ENCODE data around the gene FSTL3. TPM values are rescaled to one million over a fixed set of nuclear protein-coding genes. Genes with fewer than 3 reads are reported as not detected.

FSTL3 gene
- total and polyA plus RNA-seq, 2 of the 13 experiments (the other 11 are each of a cell fraction or from before 2014, with no cell fraction given), result 13.5 to 15.6 TPM

DNA sequence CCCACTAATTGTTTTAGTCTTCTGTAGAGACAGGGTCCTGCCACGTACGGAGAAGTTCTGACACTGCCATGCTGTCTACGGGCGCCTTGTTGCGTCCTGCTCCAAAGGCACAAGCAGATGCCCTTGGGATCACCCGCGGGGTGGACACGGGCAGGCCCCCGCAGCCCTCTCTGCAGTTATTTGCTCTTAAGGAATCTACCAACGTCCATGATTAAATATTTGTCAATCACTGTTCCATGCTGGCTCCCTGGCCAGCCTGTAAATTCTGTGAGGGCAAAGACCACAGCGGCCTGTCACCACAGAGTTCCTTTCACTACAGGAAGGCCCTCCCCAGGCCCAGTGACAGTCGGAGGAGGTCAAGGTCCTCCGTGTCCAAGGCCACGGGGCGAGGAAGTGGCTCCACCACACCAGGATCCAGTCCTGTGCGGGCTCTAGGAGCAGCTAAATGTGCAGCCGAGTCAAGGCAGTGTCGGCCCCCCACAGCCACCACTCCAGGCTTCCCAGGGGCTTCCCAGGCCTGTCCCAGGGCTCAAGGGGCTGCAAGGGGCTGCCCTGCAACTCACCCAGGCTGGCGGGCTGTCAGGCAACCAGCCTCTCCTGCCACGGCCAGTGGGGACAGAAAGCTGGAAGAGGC is 15.3 kb upstream of the FSTL3 start (continued):
- peak; percentile 86; the same call in 2 of the 3 replicates for TF ChIP-seq MXI1 (IDR thresholded peaks at IDR 0.05; ENCODE audit: borderline replicate concordance, low read depth, low read length)
- TF ChIP-seq DR1 (CRISPR knock-in tag; IDR thresholded peaks at IDR 0.05), result peak; percentile 54
- TF ChIP-seq ZNF460 (CRISPR knock-in tag; IDR thresholded peaks at IDR 0.05; ENCODE audit: borderline replicate concordance), result no peak
- peak; percentile 74 for TF ChIP-seq ZNF264 (CRISPR knock-in tag; IDR thresholded peaks at IDR 0.05)
- TF ChIP-seq, protein P1, sequence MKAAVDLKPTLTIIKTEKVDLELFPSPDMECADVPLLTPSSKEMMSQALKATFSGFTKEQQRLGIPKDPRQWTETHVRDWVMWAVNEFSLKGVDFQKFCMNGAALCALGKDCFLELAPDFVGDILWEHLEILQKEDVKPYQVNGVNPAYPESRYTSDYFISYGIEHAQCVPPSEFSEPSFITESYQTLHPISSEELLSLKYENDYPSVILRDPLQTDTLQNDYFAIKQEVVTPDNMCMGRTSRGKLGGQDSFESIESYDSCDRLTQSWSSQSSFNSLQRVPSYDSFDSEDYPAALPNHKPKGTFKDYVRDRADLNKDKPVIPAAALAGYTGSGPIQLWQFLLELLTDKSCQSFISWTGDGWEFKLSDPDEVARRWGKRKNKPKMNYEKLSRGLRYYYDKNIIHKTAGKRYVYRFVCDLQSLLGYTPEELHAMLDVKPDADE (CRISPR knock-in tag; IDR thresholded peaks at IDR 0.05), result no peak
- TF ChIP-seq ZNF256 (CRISPR knock-in tag; conservative IDR thresholded peaks at IDR 0.05), result no peak
- TF ChIP-seq HOXA5 (CRISPR knock-in tag; IDR thresholded peaks at IDR 0.05), result peak; percentile 90
- 0 out of 2 replicates have a peak, but pooled peaks have one; percentile 61 for TF ChIP-seq ZNF772 (CRISPR knock-in tag; IDR thresholded peaks at IDR 0.05)
- TF ChIP-seq ZSCAN31 (CRISPR knock-in tag; IDR thresholded peaks at IDR 0.05; ENCODE audit: low read depth), result peak; percentile 82; the same call in 1 of the 2 replicates
- no peak for TF ChIP-seq TMF1 (CRISPR knock-in tag; IDR thresholded peaks at IDR 0.05; ENCODE audit: low read depth)
- no peak; the same call in 1 of the 2 replicates for TF ChIP-seq KDM5A (IDR thresholded peaks at IDR 0.05; ENCODE audit: borderline replicate concordance, low read length)
- TF ChIP-seq ZNF780A (CRISPR knock-in tag; IDR thresholded peaks at IDR 0.05), result peak; percentile 51; the same call in 1 of the 2 replicates
- TF ChIP-seq MXD4 (CRISPR knock-in tag; IDR thresholded peaks at IDR 0.05), result peak; percentile 82
- TF ChIP-seq ZNF484 (CRISPR knock-in tag; IDR thresholded peaks at IDR 0.05; ENCODE audit: borderline replicate concordance, low read depth), result no peak
- no peak for TF ChIP-seq MBD4 (IDR thresholded peaks at IDR 0.05; ENCODE audit: borderline replicate concordance, low read length)
- TF ChIP-seq, protein P2, sequence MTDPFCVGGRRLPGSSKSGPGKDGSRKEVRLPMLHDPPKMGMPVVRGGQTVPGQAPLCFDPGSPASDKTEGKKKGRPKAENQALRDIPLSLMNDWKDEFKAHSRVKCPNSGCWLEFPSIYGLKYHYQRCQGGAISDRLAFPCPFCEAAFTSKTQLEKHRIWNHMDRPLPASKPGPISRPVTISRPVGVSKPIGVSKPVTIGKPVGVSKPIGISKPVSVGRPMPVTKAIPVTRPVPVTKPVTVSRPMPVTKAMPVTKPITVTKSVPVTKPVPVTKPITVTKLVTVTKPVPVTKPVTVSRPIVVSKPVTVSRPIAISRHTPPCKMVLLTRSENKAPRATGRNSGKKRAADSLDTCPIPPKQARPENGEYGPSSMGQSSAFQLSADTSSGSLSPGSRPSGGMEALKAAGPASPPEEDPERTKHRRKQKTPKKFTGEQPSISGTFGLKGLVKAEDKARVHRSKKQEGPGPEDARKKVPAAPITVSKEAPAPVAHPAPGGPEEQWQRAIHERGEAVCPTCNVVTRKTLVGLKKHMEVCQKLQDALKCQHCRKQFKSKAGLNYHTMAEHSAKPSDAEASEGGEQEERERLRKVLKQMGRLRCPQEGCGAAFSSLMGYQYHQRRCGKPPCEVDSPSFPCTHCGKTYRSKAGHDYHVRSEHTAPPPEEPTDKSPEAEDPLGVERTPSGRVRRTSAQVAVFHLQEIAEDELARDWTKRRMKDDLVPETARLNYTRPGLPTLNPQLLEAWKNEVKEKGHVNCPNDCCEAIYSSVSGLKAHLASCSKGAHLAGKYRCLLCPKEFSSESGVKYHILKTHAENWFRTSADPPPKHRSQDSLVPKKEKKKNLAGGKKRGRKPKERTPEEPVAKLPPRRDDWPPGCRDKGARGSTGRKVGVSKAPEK (CRISPR knock-in tag; IDR thresholded peaks at IDR 0.05; ENCODE audit: borderline replicate concordance), result 0 out of 2 replicates have a peak, but pooled peaks have one; percentile 38
- 0 out of 2 replicates have a peak, but pooled peaks have one; percentile 23 for TF ChIP-seq ZNF747 (CRISPR knock-in tag; IDR thresholded peaks at IDR 0.05; ENCODE audit: borderline replicate concordance)
- TF ChIP-seq ARNTL (CRISPR knock-in tag; IDR thresholded peaks at IDR 0.05), result no peak
- TF ChIP-seq, protein P3, sequence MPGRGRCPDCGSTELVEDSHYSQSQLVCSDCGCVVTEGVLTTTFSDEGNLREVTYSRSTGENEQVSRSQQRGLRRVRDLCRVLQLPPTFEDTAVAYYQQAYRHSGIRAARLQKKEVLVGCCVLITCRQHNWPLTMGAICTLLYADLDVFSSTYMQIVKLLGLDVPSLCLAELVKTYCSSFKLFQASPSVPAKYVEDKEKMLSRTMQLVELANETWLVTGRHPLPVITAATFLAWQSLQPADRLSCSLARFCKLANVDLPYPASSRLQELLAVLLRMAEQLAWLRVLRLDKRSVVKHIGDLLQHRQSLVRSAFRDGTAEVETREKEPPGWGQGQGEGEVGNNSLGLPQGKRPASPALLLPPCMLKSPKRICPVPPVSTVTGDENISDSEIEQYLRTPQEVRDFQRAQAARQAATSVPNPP (CRISPR knock-in tag; IDR thresholded peaks at IDR 0.05), result peak; percentile 46; the same call in 1 of the 2 replicates
- peak; percentile 92 for TF ChIP-seq MEIS2 (CRISPR knock-in tag; IDR thresholded peaks at IDR 0.05)
- TF ChIP-seq ZNF776 (CRISPR knock-in tag; IDR thresholded peaks at IDR 0.05), result no peak
- 0 out of 2 replicates have a peak, but pooled peaks have one; percentile 43 for TF ChIP-seq TBP (CRISPR knock-in tag; IDR thresholded peaks at IDR 0.05)
- TF ChIP-seq, protein P4, sequence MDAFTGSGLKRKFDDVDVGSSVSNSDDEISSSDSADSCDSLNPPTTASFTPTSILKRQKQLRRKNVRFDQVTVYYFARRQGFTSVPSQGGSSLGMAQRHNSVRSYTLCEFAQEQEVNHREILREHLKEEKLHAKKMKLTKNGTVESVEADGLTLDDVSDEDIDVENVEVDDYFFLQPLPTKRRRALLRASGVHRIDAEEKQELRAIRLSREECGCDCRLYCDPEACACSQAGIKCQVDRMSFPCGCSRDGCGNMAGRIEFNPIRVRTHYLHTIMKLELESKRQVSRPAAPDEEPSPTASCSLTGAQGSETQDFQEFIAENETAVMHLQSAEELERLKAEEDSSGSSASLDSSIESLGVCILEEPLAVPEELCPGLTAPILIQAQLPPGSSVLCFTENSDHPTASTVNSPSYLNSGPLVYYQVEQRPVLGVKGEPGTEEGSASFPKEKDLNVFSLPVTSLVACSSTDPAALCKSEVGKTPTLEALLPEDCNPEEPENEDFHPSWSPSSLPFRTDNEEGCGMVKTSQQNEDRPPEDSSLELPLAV (CRISPR knock-in tag; conservative IDR thresholded peaks at IDR 0.05; ENCODE audit: low read depth), result no peak
- no peak for TF ChIP-seq MAF1 (CRISPR knock-in tag; IDR thresholded peaks at IDR 0.05; ENCODE audit: borderline replicate concordance)

Measured in HepG2 (cell line).